ENCODE results near the gene WDR70. TPM values are rescaled to one million over a fixed set of nuclear protein-coding genes. Genes with fewer than 3 reads are reported as not detected.

WDR70 gene
- total and polyA plus RNA-seq, 2 donors (not counting 3 experiments of a cell fraction or from before 2014, with no cell fraction given): 6.7 to 37.3 TPM

GRCh38 chr5:37598733-37599132 is 219.6 kb downstream of the WDR70 start:
- no peak overlapping the region for H2AFZ ChIP-seq (ENCODE audit: low read depth, low read length)
- dilution Hi-C loops (cut with MboI; ENCODE audit: extremely low pct_ligation_motif_present, low sequenced_read_pairs) (no loop called here), intact Hi-C loops (cut with micrococcal nuclease) (loop anchor here (10.0 kb wide), 1 partner anchor 596 kb away; no protein-coding TSS in a partner anchor)
- no peaks in the 10 kb centered on the region for H3K4me1 ChIP-seq (ENCODE audit: control insufficient read depth, extremely low read depth, insufficient read depth, low read length)
- BruUV-seq (replicated peaks): no TSS peak
- POLR2A ChIA-PET: interaction anchor here (0.6 kb wide), 1 partner anchor 21 kb away, joined by 3 read pairs; no protein-coding TSS in a partner anchor
- H4K20me1 ChIP-seq (replicated peaks; ENCODE audit: control insufficient read depth, extremely low read depth, insufficient read depth, low read length): no peaks in the 10 kb centered on the region
- DNase-seq (ENCODE audit: low read depth, low spot score): no peak
- FAIRE-seq: no peak
- H3K36me3 ChIP-seq (ENCODE audit: control insufficient read depth in 2 of 2, extremely low read depth in 1 of 2, insufficient read depth in 2 of 2, low read length in 2 of 2): no peaks in the 10 kb centered on the region
- H3K9ac ChIP-seq (replicated peaks; ENCODE audit: extremely low read depth, insufficient read depth, low read length): no peak overlapping the region
- no peak overlapping the region for H3K27ac ChIP-seq (ENCODE audit: insufficient read depth, low read depth, low read length)
- CTCF ChIA-PET: no interaction called here
- no peak overlapping the region for H3K4me3 ChIP-seq (replicated peaks in 1 of 3; ENCODE audit: insufficient read depth in 1 of 3, low read depth in 1 of 3, low read length in 3 of 3)
- no peaks in the 10 kb centered on the region for H3K27me3 ChIP-seq (ENCODE audit: control insufficient read depth in 2 of 2, insufficient read depth in 2 of 2, low read length in 2 of 2)
- H3K79me2 ChIP-seq (ENCODE audit: control insufficient read depth, insufficient read depth, low read length): no peaks in the 10 kb centered on the region
- H3K9me1 ChIP-seq (replicated peaks; ENCODE audit: control insufficient read depth, extremely low read depth, insufficient read depth, low read length): no peaks in the 10 kb centered on the region
- H3K4me2 ChIP-seq (ENCODE audit: insufficient read depth, low read length): no peak overlapping the region
- TF ChIP-seq CTCF (IDR thresholded peaks at IDR 0.05; ENCODE audit: extremely low read depth in 1 of 2, insufficient read depth in 1 of 2, low read depth in 1 of 2, low read length in 2 of 2): no peak
- no peak for TF ChIP-seq POLR2AphosphoS5 (IDR thresholded peaks at IDR 0.05; ENCODE audit: insufficient read depth, low read depth, low read length)
- TF ChIP-seq MAX (IDR thresholded peaks at IDR 0.05; ENCODE audit: insufficient read depth, insufficient read length): no peak
- H3K9me3 ChIP-seq (replicated peaks; ENCODE audit: control insufficient read depth, insufficient read depth, low read length): no peaks in the 10 kb centered on the region

GRCh38 chr5:37601163-37601562 is 222.0 kb downstream of the WDR70 start:
- Histone ChIP-seq H3K27me3 (ENCODE audit: control insufficient read depth in 2 of 2, insufficient read depth in 2 of 2, low read length in 2 of 2) (no peaks in the 10 kb centered on the region), H3K4me1 (ENCODE audit: control insufficient read depth, extremely low read depth, insufficient read depth, low read length) (no peaks in the 10 kb centered on the region), H3K9me3 (replicated peaks; ENCODE audit: control insufficient read depth, insufficient read depth, low read length) (no peaks in the 10 kb centered on the region), H3K4me2 (ENCODE audit: insufficient read depth, low read length) (no peak overlapping the region), H3K36me3 (ENCODE audit: control insufficient read depth in 2 of 2, extremely low read depth in 1 of 2, insufficient read depth in 2 of 2, low read length in 2 of 2) (no peaks in the 10 kb centered on the region), H4K20me1 (replicated peaks; ENCODE audit: control insufficient read depth, extremely low read depth, insufficient read depth, low read length) (no peaks in the 10 kb centered on the region), H3K27ac (ENCODE audit: insufficient read depth, low read depth, low read length) (no peak overlapping the region), H3K79me2 (ENCODE audit: control insufficient read depth, insufficient read depth, low read length) (no peaks in the 10 kb centered on the region), H3K4me3 (replicated peaks in 1 of 3; ENCODE audit: insufficient read depth in 1 of 3, low read depth in 1 of 3, low read length in 3 of 3) (no peak overlapping the region), H2AFZ (ENCODE audit: low read depth, low read length) (no peak overlapping the region), H3K9me1 (replicated peaks; ENCODE audit: control insufficient read depth, extremely low read depth, insufficient read depth, low read length) (no peaks in the 10 kb centered on the region), H3K9ac (replicated peaks; ENCODE audit: extremely low read depth, insufficient read depth, low read length) (no peak overlapping the region)
- dilution Hi-C loops (cut with MboI; ENCODE audit: extremely low pct_ligation_motif_present, low sequenced_read_pairs) (no loop called here), intact Hi-C loops (cut with micrococcal nuclease) (no loop called here)
- DNase-seq (ENCODE audit: low read depth, low spot score) (no peak), FAIRE-seq (no peak)
- BruUV-seq (replicated peaks): no TSS peak
- ChIA-PET POLR2A (no interaction called here), CTCF (no interaction called here)
- TF ChIP-seq EZH2 (IDR thresholded peaks at IDR 0.05; ENCODE audit: borderline replicate concordance, low read depth, low read length, severe bottlenecking) (no peak), JUN (IDR thresholded peaks at IDR 0.05; ENCODE audit: borderline replicate concordance, insufficient read depth, insufficient read length, low read depth) (no peak), FOS (IDR thresholded peaks at IDR 0.05; ENCODE audit: borderline replicate concordance, insufficient read depth, low read length) (no peak), MAX (IDR thresholded peaks at IDR 0.05; ENCODE audit: insufficient read depth, insufficient read length) (no peak), GATA2 (IDR thresholded peaks at IDR 0.05; ENCODE audit: insufficient read depth, insufficient read length, low read depth, low read length) (no peak), POLR2A (IDR thresholded peaks at IDR 0.05; ENCODE audit: low read depth, low read length) (no peak), CTCF (IDR thresholded peaks at IDR 0.05; ENCODE audit: extremely low read depth in 1 of 2, insufficient read depth in 1 of 2, low read depth in 1 of 2, low read length in 2 of 2) (no peak), MYC (IDR thresholded peaks at IDR 0.05; ENCODE audit: low read depth, low read length) (no peak)
